Activated B cell treated with CpG ODN at 0.5 μM for 24 hours (primary cell): ENCODE measurements around the gene REL. TPM values are rescaled to one million over a fixed set of nuclear protein-coding genes. Genes with fewer than 3 reads are reported as not detected.
"Not testable (repeated sequence)": the region's sequence is repeated elsewhere in the genome, so short reads cannot be mapped to it uniquely, and the experiment has no call there.

Experiments
- ATAC-seq: fragments of 200-7000 bp; cut with Tn5 transposase; one replicate; pipeline ENCODE4 v1.10.0; 2021; ENCODE audit warnings: low read depth, mild to moderate bottlenecking, moderate library complexity
- CTCF ChIA-PET: fragments of 350-600 bp; sonication (Branson Sonifier 250); formaldehyde crosslinking; loops from one replicate; lab custom pipeline; 2021; ENCODE audit warnings: antibody characterized with exemption; lab: Charles Lee
- POLR2A ChIA-PET: fragments of 350-600 bp; sonication (Branson Sonifier 250); formaldehyde crosslinking; loops from one replicate; lab custom pipeline; 2021; ENCODE audit warnings: antibody characterized with exemption; lab: Charles Lee
- DNase-seq: peaks from one replicate; pipeline ENCODE4 v3.0.0; 2022
- H3K27ac Mint-ChIP-seq: one replicate; pipeline ENCODE4 v1.8.0; 2020; ENCODE audit warnings: mixed read lengths
- H3K27me3 Mint-ChIP-seq: one replicate; pipeline ENCODE4 v1.8.0; 2021; ENCODE audit warnings: mixed read lengths
- H3K36me3 Mint-ChIP-seq: one replicate; pipeline ENCODE4 v1.8.0; 2021; ENCODE audit warnings: low read depth, mixed read lengths
- H3K4me1 Mint-ChIP-seq: one replicate; pipeline ENCODE4 v1.8.0; 2021; ENCODE audit warnings: mixed read lengths
- H3K4me3 Mint-ChIP-seq: one replicate; pipeline ENCODE4 v1.8.0; 2020; ENCODE audit warnings: mild to moderate bottlenecking, mixed read lengths
- H3K9me3 Mint-ChIP-seq: one replicate; pipeline ENCODE4 v1.8.0; 2020; ENCODE audit warnings: mixed read lengths
- CTCF ChIP-seq: fragments of 200-600 bp; IDR thresholded peaks from one replicate; pipeline ENCODE4 v1.8.0; 2022; ENCODE audit warnings: antibody characterized with exemption, mild to moderate bottlenecking
- intact Hi-C: fragments of 100-400 bp; cut with micrococcal nuclease; formaldehyde crosslinking; loops from one replicate; pipeline ENCODE4 v1.15.1; 2024
- total RNA-seq: library from RNA; stranded (reverse); gene quantifications from 2 replicates; pipeline ENCODE4 v1.2.3, GENCODE V29; 2022

The REL gene
- total RNA-seq, 1 donor from 2014 or later = 238 TPM

DNA sequence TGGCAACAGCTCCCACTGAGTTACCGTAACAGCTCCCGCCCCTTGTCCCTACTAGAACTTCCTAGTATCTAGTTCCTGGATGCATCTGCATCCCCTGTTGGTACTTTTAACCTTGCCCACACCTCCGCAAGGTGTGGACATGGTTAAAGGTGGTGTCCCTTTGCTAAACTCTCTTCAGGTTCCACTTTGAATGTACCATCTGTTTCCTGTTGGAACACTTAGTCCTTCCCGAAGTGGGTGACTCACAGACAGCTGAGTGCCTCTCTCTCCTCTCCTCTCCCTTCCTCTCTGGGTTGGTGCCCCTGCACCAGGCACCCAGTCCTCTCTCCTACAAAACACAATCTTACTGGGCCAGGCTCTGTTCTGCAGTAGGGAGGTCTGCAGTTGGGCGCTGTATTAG, 19.6 kb upstream of the REL start:
- CTCF ChIA-PET = no interaction called here
- TF ChIP-seq CTCF = no peak
- Mint-ChIP-seq H3K27me3 (no peaks in the 10 kb centered on the region), H3K27ac (peak overlapping the region; percentile 63), H3K4me1 (peaks cover 44% of the 10 kb centered on the region), H3K9me3 (peaks cover 2% of the 10 kb centered on the region), H3K36me3 (peaks cover 4% of the 10 kb centered on the region), H3K4me3 (peak overlapping the region; percentile 28)
- intact Hi-C loops = no loop called here
- POLR2A ChIA-PET = interaction anchor here (2.6 kb wide), 1 partner anchor 23 kb away, joined by 12 read pairs; no protein-coding TSS in a partner anchor
- no peak for ATAC-seq
- no peak for DNase-seq

DNA sequence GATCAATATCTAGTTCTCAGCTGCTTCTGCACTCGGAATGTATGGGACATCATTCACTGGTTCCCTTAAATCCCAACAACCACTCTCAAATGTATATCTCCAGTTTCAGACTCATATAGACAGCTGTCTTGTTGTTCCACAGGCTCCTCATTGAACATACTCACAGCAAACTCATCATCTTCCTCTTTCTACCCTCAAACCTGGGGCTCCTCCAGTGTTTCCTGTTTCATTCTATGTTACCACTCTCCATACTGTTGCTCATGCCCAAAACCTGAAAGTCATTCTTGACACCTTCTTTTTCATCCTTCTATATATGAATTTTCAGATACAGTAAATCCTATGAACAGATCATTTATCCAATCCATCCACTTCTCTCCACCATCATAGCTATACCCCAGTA, 18.7 kb upstream of the REL start:
- H3K4me3 Mint-ChIP-seq = no peak overlapping the region
- ATAC-seq (peak; percentile 18), DNase-seq (no peak)
- intact Hi-C loops = no loop called here
- peaks cover 5% of the 10 kb centered on the region for H3K9me3 Mint-ChIP-seq
- ChIA-PET POLR2A (interaction anchor here (0.6 to 2.6 kb wide), 6 partner anchors 13 to 56 kb away, joined by 3 to 12 read pairs (median 4); partner anchors contain the start of gene REL), CTCF (interaction anchor here (1.3 kb wide), 1 partner anchor 12 kb away, joined by 3 read pairs; no protein-coding TSS in a partner anchor)
- peaks cover 48% of the 10 kb centered on the region for H3K4me1 Mint-ChIP-seq
- no peak for TF ChIP-seq CTCF
- H3K27me3 Mint-ChIP-seq = no peaks in the 10 kb centered on the region
- peak overlapping the region; percentile 1 for H3K27ac Mint-ChIP-seq
- peaks cover 6% of the 10 kb centered on the region for H3K36me3 Mint-ChIP-seq

GRCh38 chr2:60865361-60865760, 16.0 kb upstream of the REL start:
- POLR2A ChIA-PET = interaction anchor here (0.7 kb wide), 1 partner anchor 18 kb away, joined by 4 read pairs; no protein-coding TSS in a partner anchor

DNA sequence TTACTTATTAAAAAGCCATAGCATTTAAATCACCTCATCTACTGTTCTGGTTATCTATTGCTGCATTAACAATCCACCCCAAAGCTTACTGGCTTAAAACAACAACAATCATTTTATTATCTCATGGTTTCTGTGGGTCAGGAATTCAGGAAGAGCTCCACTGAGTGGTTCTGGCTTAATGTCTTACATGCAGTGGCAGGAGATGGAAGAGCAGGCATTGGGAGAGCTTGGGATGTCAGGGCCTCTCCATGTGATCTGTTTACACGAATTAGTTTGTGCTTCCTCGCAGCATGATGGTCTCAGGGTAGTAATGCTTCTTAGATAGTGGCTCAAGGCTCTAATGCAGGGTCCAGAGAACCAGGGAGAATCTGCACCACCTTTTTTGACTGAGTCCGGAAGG, 14.4 kb upstream of the REL start:
- peaks cover 66% of the 10 kb centered on the region for H3K4me1 Mint-ChIP-seq
- ATAC-seq (no peak), DNase-seq (no peak)
- ChIA-PET POLR2A (interaction anchor here (0.9 to 5.8 kb wide), 8 partner anchors 14 to 126 kb away, joined by 3 to 104 read pairs (median 10); partner anchors contain the start of gene REL), CTCF (interaction anchor here (1.1 to 1.6 kb wide), 2 partner anchors 15 to 49 kb away, joined by 3 to 5 read pairs; no protein-coding TSS in a partner anchor)
- TF ChIP-seq CTCF = no peak
- intact Hi-C loops = no loop called here
- H3K4me3 Mint-ChIP-seq = no peak overlapping the region
- H3K27ac Mint-ChIP-seq = peak overlapping the region; percentile 96
- H3K36me3 Mint-ChIP-seq = peaks cover 10% of the 10 kb centered on the region
- no peaks in the 10 kb centered on the region for H3K27me3 Mint-ChIP-seq
- H3K9me3 Mint-ChIP-seq = peaks cover 7% of the 10 kb centered on the region

More at GRCh38 chr2:60865361-60865760, 16.0 kb upstream of the REL start:
- intact Hi-C loops, DNase-seq, H3K9me3 Mint-ChIP-seq, H3K27ac Mint-ChIP-seq, H3K4me3 Mint-ChIP-seq, ATAC-seq, H3K27me3 Mint-ChIP-seq: not testable (repeated sequence)
- Mint-ChIP-seq H3K4me1 (peaks cover 62% of the 10 kb centered on the region), H3K36me3 (peaks cover 10% of the 10 kb centered on the region)
- CTCF ChIA-PET = interaction anchor here (0.9 kb wide), 1 partner anchor 91 kb away, joined by 6 read pairs; no protein-coding TSS in a partner anchor

- DNase-seq = no peak
- CTCF ChIA-PET = interaction anchor here (0.7 to 1.6 kb wide), 4 partner anchors 12 to 50 kb away, joined by 3 to 5 read pairs (median 4); no protein-coding TSS in a partner anchor
- intact Hi-C loops = loop anchor here (1.0 kb wide), 1 partner anchor 12 kb away; no protein-coding TSS in a partner anchor
- peak; percentile 87 for ATAC-seq
- Mint-ChIP-seq H3K36me3 (peaks cover 10% of the 10 kb centered on the region), H3K27me3 (no peaks in the 10 kb centered on the region), H3K4me1 (peaks cover 65% of the 10 kb centered on the region), H3K4me3 (peak overlapping the region; percentile 71), H3K27ac (peak overlapping the region; percentile 96), H3K9me3 (peaks cover 7% of the 10 kb centered on the region)
- POLR2A ChIA-PET = interaction anchor here (0.9 to 5.8 kb wide), 11 partner anchors 11 to 125 kb away, joined by 3 to 104 read pairs (median 5); partner anchors contain the start of gene REL
- no peak for TF ChIP-seq CTCF
Measured at GRCh38 chr2:60867848-60868247, 13.5 kb upstream of the REL start.
